Mucosa of stomach (tissue), 1 donor: Measurements from ENCODE around the gene TSPO2.

Experiments
- H3K27me3 ChIP-seq: one replicate; pipeline ENCODE4 v1.7.0; 2013; ENCODE audit warnings: mild to moderate bottlenecking, low read length; ENCODE audit not compliant: control insufficient read depth, insufficient read depth
- H3K36me3 ChIP-seq: one replicate; pipeline ENCODE4 v1.7.0; 2013; ENCODE audit warnings: low read length; ENCODE audit not compliant: control insufficient read depth, insufficient read depth
- H3K4me1 ChIP-seq: one replicate; pipeline ENCODE4 v1.7.0; 2013; ENCODE audit warnings: mild to moderate bottlenecking, low read length; ENCODE audit not compliant: control insufficient read depth, insufficient read depth
- H3K4me3 ChIP-seq: one replicate; pipeline ENCODE4 v1.7.0; 2013; ENCODE audit warnings: low read length
- H3K9ac ChIP-seq: one replicate; pipeline ENCODE4 v1.7.0; 2013; ENCODE audit warnings: mild to moderate bottlenecking, low read length, moderate library complexity
- H3K9me3 ChIP-seq: one replicate; pipeline ENCODE4 v1.7.0; 2013; ENCODE audit warnings: mild to moderate bottlenecking, low read length, moderate library complexity; ENCODE audit not compliant: control insufficient read depth
- donor health status: Pancreatic carcinoma.

The TSPO2 gene

GRCh38 chr6:41072836-41073202 lies 30.6 kb downstream of the TSPO2 start, which contains the start of gene NFYA:
NFYA (plus strand) TSS chr6:41072974; CDS start chr6:41079090, 6,116 bp downstream.
- H3K4me3 ChIP-seq: peak within 1 kb of the TSS; percentile 57
- H3K4me1 ChIP-seq: peaks cover 15% of the 10 kb centered on the region
- H3K9ac ChIP-seq: peak within 1 kb of the TSS; percentile 95
- H3K36me3 ChIP-seq: no peaks in the 10 kb centered on the region
- H3K9me3 ChIP-seq: no peaks in the 10 kb centered on the region
- no peaks in the 10 kb centered on the region for H3K27me3 ChIP-seq

- Histone ChIP-seq H3K27me3 (no peaks in the 10 kb centered on the region), H3K36me3 (no peaks in the 10 kb centered on the region), H3K4me3 (peak overlapping the region; percentile 57), H3K4me1 (peaks cover 15% of the 10 kb centered on the region), H3K9me3 (no peaks in the 10 kb centered on the region), H3K9ac (peak overlapping the region; percentile 91)
Observed at GRCh38 chr6:41073203-41073967, 31.1 kb downstream of the TSPO2 start.

GRCh38 chr6:41073968-41074691 lies 31.9 kb downstream of the TSPO2 start:
- H3K36me3 ChIP-seq: no peaks in the 10 kb centered on the region
- H3K4me1 ChIP-seq: peaks cover 14% of the 10 kb centered on the region
- H3K4me3 ChIP-seq: peak overlapping the region; percentile 57
- H3K9me3 ChIP-seq: no peaks in the 10 kb centered on the region
- H3K9ac ChIP-seq: peak overlapping the region; percentile 91
- no peaks in the 10 kb centered on the region for H3K27me3 ChIP-seq

GRCh38 chr6:41074692-41075436 lies 32.6 kb downstream of the TSPO2 start:
- no peak overlapping the region for H3K9ac ChIP-seq
- peaks cover 7% of the 10 kb centered on the region for H3K4me1 ChIP-seq
- H3K9me3 ChIP-seq: no peaks in the 10 kb centered on the region
- no peaks in the 10 kb centered on the region for H3K27me3 ChIP-seq
- no peaks in the 10 kb centered on the region for H3K36me3 ChIP-seq
- H3K4me3 ChIP-seq: no peak overlapping the region

GRCh38 chr6:41075651-41076626 lies 33.7 kb downstream of the TSPO2 start:
- H3K4me1 ChIP-seq: no peaks in the 10 kb centered on the region
- H3K9me3 ChIP-seq: no peaks in the 10 kb centered on the region
- no peak overlapping the region for H3K9ac ChIP-seq
- no peaks in the 10 kb centered on the region for H3K36me3 ChIP-seq
- H3K4me3 ChIP-seq: no peak overlapping the region
- H3K27me3 ChIP-seq: no peaks in the 10 kb centered on the region

- Histone ChIP-seq H3K9me3 (no peaks in the 10 kb centered on the region), H3K36me3 (no peaks in the 10 kb centered on the region), H3K4me3 (no peak overlapping the region), H3K4me1 (no peaks in the 10 kb centered on the region), H3K9ac (no peak overlapping the region), H3K27me3 (no peaks in the 10 kb centered on the region)
Observed at GRCh38 chr6:41077536-41077935, 35.3 kb downstream of the TSPO2 start.

GRCh38 chr6:41078101-41078500 lies 35.8 kb downstream of the TSPO2 start:
- H3K9me3 ChIP-seq: no peaks in the 10 kb centered on the region
- no peaks in the 10 kb centered on the region for H3K27me3 ChIP-seq
- H3K4me1 ChIP-seq: no peaks in the 10 kb centered on the region

GRCh38 chr6:41079080-41079479 lies 36.8 kb downstream of the TSPO2 start:
- Histone ChIP-seq H3K36me3 (no peaks in the 10 kb centered on the region), H3K9ac (no peak overlapping the region), H3K9me3 (no peaks in the 10 kb centered on the region), H3K4me1 (no peaks in the 10 kb centered on the region), H3K27me3 (no peaks in the 10 kb centered on the region), H3K4me3 (no peak overlapping the region)

More at GRCh38 chr6:41078101-41078500, 35.8 kb downstream of the TSPO2 start:
- no peak overlapping the region for H3K9ac ChIP-seq
- H3K4me3 ChIP-seq: no peak overlapping the region
- no peaks in the 10 kb centered on the region for H3K36me3 ChIP-seq

GRCh38 chr6:41080621-41081020 lies 38.4 kb downstream of the TSPO2 start:
- Histone ChIP-seq H3K36me3 (no peaks in the 10 kb centered on the region), H3K4me3 (no peak overlapping the region), H3K27me3 (no peaks in the 10 kb centered on the region), H3K4me1 (no peaks in the 10 kb centered on the region), H3K9me3 (no peaks in the 10 kb centered on the region), H3K9ac (no peak overlapping the region)

- no peaks in the 10 kb centered on the region for H3K27me3 ChIP-seq
- H3K4me1 ChIP-seq: no peaks in the 10 kb centered on the region
- no peaks in the 10 kb centered on the region for H3K9me3 ChIP-seq
- no peak overlapping the region for H3K9ac ChIP-seq
- H3K4me3 ChIP-seq: no peak overlapping the region
- no peaks in the 10 kb centered on the region for H3K36me3 ChIP-seq
Observed at GRCh38 chr6:41083072-41083471, 40.8 kb downstream of the TSPO2 start.

GRCh38 chr6:41085182-41085581 lies 42.9 kb downstream of the TSPO2 start:
- H3K9ac ChIP-seq: no peak overlapping the region
- H3K9me3 ChIP-seq: no peaks in the 10 kb centered on the region
- no peak overlapping the region for H3K4me3 ChIP-seq
- peaks cover under 1% of the 10 kb centered on the region for H3K36me3 ChIP-seq
- H3K4me1 ChIP-seq: no peaks in the 10 kb centered on the region
- no peaks in the 10 kb centered on the region for H3K27me3 ChIP-seq
